ENCODE data around the gene CARD11. TPM values are rescaled to one million over a fixed set of nuclear protein-coding genes. Genes with fewer than 3 reads are reported as not detected.

Gene CARD11
- total RNA-seq, 1 experiment from 2014 or later: 0.82 TPM

DNA sequence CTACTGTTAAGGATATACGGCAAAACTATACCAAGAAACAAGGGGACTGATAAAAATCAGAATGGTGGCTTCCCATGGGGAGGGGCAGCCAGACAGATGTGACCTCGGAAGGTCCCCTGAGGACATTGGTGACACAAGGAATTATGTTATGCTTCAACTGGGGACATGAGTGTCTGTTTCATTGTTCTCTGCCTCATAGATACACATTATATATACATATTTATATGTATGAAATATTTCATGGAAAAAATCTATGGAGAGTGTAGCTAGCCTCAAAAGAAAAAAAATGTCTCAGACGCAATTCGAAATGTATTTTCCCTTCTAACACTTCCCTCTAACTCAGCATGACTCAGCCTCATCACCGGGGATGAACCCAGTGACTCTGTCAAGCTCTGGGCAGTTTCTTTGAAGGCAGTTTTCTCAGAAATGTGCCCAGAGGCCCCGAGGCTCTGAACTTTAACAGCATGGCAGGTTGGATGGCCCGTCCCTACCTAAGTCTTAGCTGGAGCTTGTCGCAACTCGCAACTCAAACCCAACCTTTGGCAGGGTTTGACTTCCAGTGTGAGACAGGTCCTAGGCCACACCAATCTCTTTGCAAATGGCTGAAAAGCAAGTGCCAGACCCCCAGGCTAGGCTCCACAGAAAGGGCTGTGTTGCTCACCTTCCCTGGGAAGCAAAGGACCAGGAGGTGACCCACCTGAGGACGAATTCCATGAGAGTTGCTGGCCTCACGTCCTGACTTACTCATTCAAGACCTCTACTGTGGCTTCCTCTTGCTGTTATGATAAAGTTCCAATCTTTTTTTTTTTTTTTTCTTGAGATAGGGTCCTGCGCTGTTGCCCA lies 86.9 kb downstream of the CARD11 start:
- no peaks in the 10 kb centered on the region for H3K27me3 ChIP-seq (ENCODE audit: control insufficient read depth, insufficient read depth, low read length)
- DNase-seq (ENCODE audit: low read depth, low spot score): no peak
- BruUV-seq (replicated peaks): no TSS peak
- POLR2A ChIA-PET: interaction anchor here (0.6 kb wide), 1 partner anchor 1727 kb away, joined by 3 read pairs; no protein-coding TSS in a partner anchor
- H3K9me3 ChIP-seq (ENCODE audit: control insufficient read depth, insufficient read depth, low read depth, low read length): no peaks in the 10 kb centered on the region
- ATAC-seq: peak; percentile 67; the same call in 1 of the 2 replicates
- TF ChIP-seq TCF7L2 (IDR thresholded peaks at IDR 0.05; ENCODE audit: low read depth, low read length) (no peak), POLR2AphosphoS5 (IDR thresholded peaks at IDR 0.05; ENCODE audit: low read depth, low read length) (no peak), SIN3A (IDR thresholded peaks at IDR 0.05; ENCODE audit: borderline replicate concordance, insufficient read depth, low read depth, low read length) (no peak)
- TF ChIP-seq, protein P1, sequence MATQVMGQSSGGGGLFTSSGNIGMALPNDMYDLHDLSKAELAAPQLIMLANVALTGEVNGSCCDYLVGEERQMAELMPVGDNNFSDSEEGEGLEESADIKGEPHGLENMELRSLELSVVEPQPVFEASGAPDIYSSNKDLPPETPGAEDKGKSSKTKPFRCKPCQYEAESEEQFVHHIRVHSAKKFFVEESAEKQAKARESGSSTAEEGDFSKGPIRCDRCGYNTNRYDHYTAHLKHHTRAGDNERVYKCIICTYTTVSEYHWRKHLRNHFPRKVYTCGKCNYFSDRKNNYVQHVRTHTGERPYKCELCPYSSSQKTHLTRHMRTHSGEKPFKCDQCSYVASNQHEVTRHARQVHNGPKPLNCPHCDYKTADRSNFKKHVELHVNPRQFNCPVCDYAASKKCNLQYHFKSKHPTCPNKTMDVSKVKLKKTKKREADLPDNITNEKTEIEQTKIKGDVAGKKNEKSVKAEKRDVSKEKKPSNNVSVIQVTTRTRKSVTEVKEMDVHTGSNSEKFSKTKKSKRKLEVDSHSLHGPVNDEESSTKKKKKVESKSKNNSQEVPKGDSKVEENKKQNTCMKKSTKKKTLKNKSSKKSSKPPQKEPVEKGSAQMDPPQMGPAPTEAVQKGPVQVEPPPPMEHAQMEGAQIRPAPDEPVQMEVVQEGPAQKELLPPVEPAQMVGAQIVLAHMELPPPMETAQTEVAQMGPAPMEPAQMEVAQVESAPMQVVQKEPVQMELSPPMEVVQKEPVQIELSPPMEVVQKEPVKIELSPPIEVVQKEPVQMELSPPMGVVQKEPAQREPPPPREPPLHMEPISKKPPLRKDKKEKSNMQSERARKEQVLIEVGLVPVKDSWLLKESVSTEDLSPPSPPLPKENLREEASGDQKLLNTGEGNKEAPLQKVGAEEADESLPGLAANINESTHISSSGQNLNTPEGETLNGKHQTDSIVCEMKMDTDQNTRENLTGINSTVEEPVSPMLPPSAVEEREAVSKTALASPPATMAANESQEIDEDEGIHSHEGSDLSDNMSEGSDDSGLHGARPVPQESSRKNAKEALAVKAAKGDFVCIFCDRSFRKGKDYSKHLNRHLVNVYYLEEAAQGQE (IDR thresholded peaks at IDR 0.05; ENCODE audit: insufficient read depth in 1 of 2, low read depth in 2 of 2, low read length in 1 of 2): no peak
- TF ChIP-seq, protein P2, sequence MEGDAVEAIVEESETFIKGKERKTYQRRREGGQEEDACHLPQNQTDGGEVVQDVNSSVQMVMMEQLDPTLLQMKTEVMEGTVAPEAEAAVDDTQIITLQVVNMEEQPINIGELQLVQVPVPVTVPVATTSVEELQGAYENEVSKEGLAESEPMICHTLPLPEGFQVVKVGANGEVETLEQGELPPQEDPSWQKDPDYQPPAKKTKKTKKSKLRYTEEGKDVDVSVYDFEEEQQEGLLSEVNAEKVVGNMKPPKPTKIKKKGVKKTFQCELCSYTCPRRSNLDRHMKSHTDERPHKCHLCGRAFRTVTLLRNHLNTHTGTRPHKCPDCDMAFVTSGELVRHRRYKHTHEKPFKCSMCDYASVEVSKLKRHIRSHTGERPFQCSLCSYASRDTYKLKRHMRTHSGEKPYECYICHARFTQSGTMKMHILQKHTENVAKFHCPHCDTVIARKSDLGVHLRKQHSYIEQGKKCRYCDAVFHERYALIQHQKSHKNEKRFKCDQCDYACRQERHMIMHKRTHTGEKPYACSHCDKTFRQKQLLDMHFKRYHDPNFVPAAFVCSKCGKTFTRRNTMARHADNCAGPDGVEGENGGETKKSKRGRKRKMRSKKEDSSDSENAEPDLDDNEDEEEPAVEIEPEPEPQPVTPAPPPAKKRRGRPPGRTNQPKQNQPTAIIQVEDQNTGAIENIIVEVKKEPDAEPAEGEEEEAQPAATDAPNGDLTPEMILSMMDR (IDR thresholded peaks at IDR 0.05): no peak
- H3K27ac ChIP-seq (ENCODE audit: low read length): no peak overlapping the region
- H3K4me1 ChIP-seq (ENCODE audit: control insufficient read depth, insufficient read depth, low read length): no peaks in the 10 kb centered on the region
- no peaks in the 10 kb centered on the region for H3K36me3 ChIP-seq (ENCODE audit: control insufficient read depth, insufficient read depth, low read length)
- CTCF ChIA-PET: interaction anchor here (0.7 kb wide), 1 partner anchor 818 kb away, joined by 11 read pairs; no protein-coding TSS in a partner anchor
- in situ Hi-C loops (cut with HindIII; ENCODE audit: low pct_unique_long_range_greater_than_20kb, low sequenced_read_pairs) (no loop called here), intact Hi-C loops (cut with micrococcal nuclease; ENCODE audit: unreplicated experiment) (no loop called here)
- H3K4me3 ChIP-seq (ENCODE audit: low read depth in 2 of 2, low read length in 2 of 2): no peak overlapping the region

DNA sequence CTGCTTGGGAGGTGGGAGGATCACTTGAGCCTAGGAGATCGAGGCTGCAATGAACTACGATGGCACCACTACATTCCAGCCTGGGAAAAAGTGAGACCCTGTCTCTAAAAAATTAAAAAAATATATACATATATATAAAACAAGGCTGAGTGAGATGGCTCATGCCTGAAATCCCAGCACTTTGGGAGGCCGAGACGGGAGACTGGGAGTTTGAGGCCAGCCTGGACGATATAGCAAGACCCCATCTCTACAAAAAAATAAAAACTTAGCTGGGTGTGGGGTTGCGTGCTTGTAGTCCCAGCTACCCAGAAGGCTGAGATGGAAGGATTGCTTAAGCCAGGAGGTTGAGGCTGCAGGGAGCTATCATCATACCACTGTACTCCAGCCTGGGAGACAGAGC lies 87.6 kb downstream of the CARD11 start:
- no peak overlapping the region for H3K27ac ChIP-seq (ENCODE audit: low read length)
- H3K36me3 ChIP-seq (ENCODE audit: control insufficient read depth, insufficient read depth, low read length): no peaks in the 10 kb centered on the region
- in situ Hi-C loops (cut with HindIII; ENCODE audit: low pct_unique_long_range_greater_than_20kb, low sequenced_read_pairs): no loop called here
- ChIA-PET CTCF (no interaction called here), POLR2A (interaction anchor here (0.6 kb wide), 2 partner anchors 14 to 26 kb away, joined by 3 to 6 read pairs; no protein-coding TSS in a partner anchor)
- no peak for DNase-seq (ENCODE audit: low read depth, low spot score)
- no peak for ATAC-seq
- no peaks in the 10 kb centered on the region for H3K27me3 ChIP-seq (ENCODE audit: control insufficient read depth, insufficient read depth, low read length)
- intact Hi-C loops (cut with micrococcal nuclease; ENCODE audit: unreplicated experiment): no loop called here
- H3K9me3 ChIP-seq (ENCODE audit: control insufficient read depth, insufficient read depth, low read depth, low read length): no peaks in the 10 kb centered on the region
- no peaks in the 10 kb centered on the region for H3K4me1 ChIP-seq (ENCODE audit: control insufficient read depth, insufficient read depth, low read length)
- no peak overlapping the region for H3K4me3 ChIP-seq (ENCODE audit: low read depth in 2 of 2, low read length in 2 of 2)
- TF ChIP-seq, protein P2 (IDR thresholded peaks at IDR 0.05): no peak
- TF ChIP-seq, protein P1 (IDR thresholded peaks at IDR 0.05; ENCODE audit: insufficient read depth in 1 of 2, low read depth in 2 of 2, low read length in 1 of 2): no peak
- TF ChIP-seq SIN3A (IDR thresholded peaks at IDR 0.05; ENCODE audit: borderline replicate concordance, insufficient read depth, low read depth, low read length): no peak
- TF ChIP-seq POLR2AphosphoS5 (IDR thresholded peaks at IDR 0.05; ENCODE audit: low read depth, low read length): no peak
- TF ChIP-seq TCF7L2 (IDR thresholded peaks at IDR 0.05; ENCODE audit: low read depth, low read length): no peak
- no TSS peak for BruUV-seq (replicated peaks)
